Glutamatergic neuron (in vitro differentiated cells): ENCODE data around the gene IL20RA. TPM values are rescaled to one million over a fixed set of nuclear protein-coding genes. Genes with fewer than 3 reads are reported as not detected.
"Not testable (repeated sequence)": the region's sequence is repeated elsewhere in the genome, so short reads cannot be mapped to it uniquely, and the experiment has no call there.

Experiments used
- DNase-seq: peaks from one replicate; pipeline ENCODE4 v3.0.0; 2022
- H3K27ac Mint-ChIP-seq: one replicate; pipeline ENCODE4 v1.8.0; 2020; ENCODE audit warnings: mild to moderate bottlenecking, mixed read lengths, inconsistent platforms; ENCODE audit not compliant: unreplicated experiment
- H3K27me3 Mint-ChIP-seq: one replicate; pipeline ENCODE4 v1.8.0; 2020; ENCODE audit warnings: mild to moderate bottlenecking, moderate library complexity, mixed read lengths, inconsistent platforms; ENCODE audit not compliant: unreplicated experiment
- H3K36me3 Mint-ChIP-seq: one replicate; pipeline ENCODE4 v1.8.0; 2020; ENCODE audit warnings: mild to moderate bottlenecking, mixed read lengths, inconsistent platforms; ENCODE audit not compliant: unreplicated experiment
- H3K4me1 Mint-ChIP-seq: one replicate; pipeline ENCODE4 v1.8.0; 2020; ENCODE audit warnings: mild to moderate bottlenecking, low read depth, mixed read lengths, inconsistent platforms; ENCODE audit not compliant: unreplicated experiment
- H3K4me3 Mint-ChIP-seq: one replicate; pipeline ENCODE4 v1.8.0; 2020; ENCODE audit warnings: mild to moderate bottlenecking, mixed read lengths, inconsistent platforms; ENCODE audit not compliant: unreplicated experiment
- H3K9me3 Mint-ChIP-seq: one replicate; pipeline ENCODE4 v1.8.0; 2020; ENCODE audit warnings: mild to moderate bottlenecking, moderate library complexity, mixed read lengths, inconsistent platforms; ENCODE audit not compliant: unreplicated experiment
- CTCF ChIP-seq: fragments of 200-600 bp; sonication (generic); IDR thresholded peaks from one replicate; pipeline ENCODE4 v1.5.0; 2021; ENCODE audit not compliant: partially characterized antibody, unreplicated experiment
- total RNA-seq: library from RNA; stranded (reverse); fragmentation: NEBNext Ultra II Directional; extraction: Animal tissue kit (Norgen Biotek cat#: 25700); gene quantifications from one replicate; pipeline ENCODE4 v1.2.1, GENCODE V29; 2021; ENCODE audit not compliant: unreplicated experiment

The IL20RA gene
- total RNA-seq, 1 donor from 2014 or later: not detected

- Mint-ChIP-seq H3K4me1 (peaks cover 7% of the 10 kb centered on the region), H3K27ac (no peak overlapping the region), H3K9me3 (peaks cover 6% of the 10 kb centered on the region), H3K4me3 (no peak overlapping the region), H3K36me3 (peaks cover 4% of the 10 kb centered on the region), H3K27me3 (peaks cover 3% of the 10 kb centered on the region)
- DNase-seq: peak; percentile 69
- peak; percentile 48 for TF ChIP-seq CTCF
These were observed 31.7 kb upstream of the IL20RA start for GRCh38 chr6:137076277-137077068.

GRCh38 chr6:137075790-137076189, 31.0 kb upstream of the IL20RA start:
- H3K4me3 Mint-ChIP-seq, H3K9me3 Mint-ChIP-seq, H3K27ac Mint-ChIP-seq, H3K36me3 Mint-ChIP-seq, DNase-seq, H3K4me1 Mint-ChIP-seq, H3K27me3 Mint-ChIP-seq: not testable (repeated sequence)

- peaks cover 4% of the 10 kb centered on the region for H3K36me3 Mint-ChIP-seq
- no peaks in the 10 kb centered on the region for H3K27me3 Mint-ChIP-seq
- peaks cover 7% of the 10 kb centered on the region for H3K9me3 Mint-ChIP-seq
- H3K4me1 Mint-ChIP-seq: no peaks in the 10 kb centered on the region
- TF ChIP-seq CTCF: no peak
- DNase-seq: no peak
- no peak overlapping the region for H3K4me3 Mint-ChIP-seq
- H3K27ac Mint-ChIP-seq: no peak overlapping the region
These were observed 25.5 kb upstream of the IL20RA start for GRCh38 chr6:137070303-137070702.

- Mint-ChIP-seq H3K36me3 (peaks cover 4% of the 10 kb centered on the region), H3K27me3 (no peaks in the 10 kb centered on the region), H3K27ac (no peak overlapping the region), H3K9me3 (peaks cover 5% of the 10 kb centered on the region), H3K4me1 (no peaks in the 10 kb centered on the region), H3K4me3 (no peak overlapping the region)
- no peak for DNase-seq
- no peak for TF ChIP-seq CTCF
These were observed 22.6 kb upstream of the IL20RA start for GRCh38 chr6:137067399-137067798.

- Mint-ChIP-seq H3K9me3 (no peaks in the 10 kb centered on the region), H3K4me3 (no peak overlapping the region), H3K36me3 (no peaks in the 10 kb centered on the region), H3K4me1 (no peaks in the 10 kb centered on the region), H3K27ac (no peak overlapping the region), H3K27me3 (no peaks in the 10 kb centered on the region)
- DNase-seq: no peak
- no peak for TF ChIP-seq CTCF
These were observed 13.3 kb upstream of the IL20RA start for GRCh38 chr6:137058037-137058436.
